ENCODE results near the gene SLC26A11. TPM values are rescaled to one million over a fixed set of nuclear protein-coding genes. Genes with fewer than 3 reads are reported as not detected.

Gene SLC26A11
- total and polyA plus RNA-seq, 2 donors (not counting 1 experiment from before 2014, with no cell fraction given) = 10.1 to 31.4 TPM

DNA sequence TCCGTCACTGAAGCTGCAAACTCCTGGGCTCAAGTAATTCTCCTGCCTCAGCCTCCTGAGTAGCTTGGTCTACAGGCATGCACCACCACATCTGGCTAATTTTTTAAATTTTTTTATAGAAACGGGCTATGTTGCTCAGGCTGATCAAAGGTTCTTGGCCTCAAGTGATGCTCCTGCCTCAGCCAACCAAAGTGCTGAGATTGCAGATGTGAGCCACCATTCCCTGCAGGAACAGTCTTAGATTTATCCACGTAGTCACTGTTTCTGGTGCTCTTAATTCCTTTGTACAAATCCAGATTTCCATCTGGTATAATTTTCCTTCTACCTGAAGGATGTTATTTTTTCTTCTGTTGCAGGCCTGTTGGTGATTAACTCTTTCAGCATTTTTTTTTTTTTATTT lies 13.0 kb downstream of the SLC26A11 start:
- WGBS (ENCODE audit: insufficient coverage) = 90% methylated on average over 2 of the region's 3 CpGs
- H3K4me3 ChIP-seq (ENCODE audit: control extremely low read depth in 1 of 5, extremely low read depth in 1 of 5, insufficient read depth in 1 of 5, low read depth in 2 of 5, low read length in 4 of 5) = no peak overlapping the region
- ATAC-seq (ENCODE audit: low read depth) = no peak

DNA sequence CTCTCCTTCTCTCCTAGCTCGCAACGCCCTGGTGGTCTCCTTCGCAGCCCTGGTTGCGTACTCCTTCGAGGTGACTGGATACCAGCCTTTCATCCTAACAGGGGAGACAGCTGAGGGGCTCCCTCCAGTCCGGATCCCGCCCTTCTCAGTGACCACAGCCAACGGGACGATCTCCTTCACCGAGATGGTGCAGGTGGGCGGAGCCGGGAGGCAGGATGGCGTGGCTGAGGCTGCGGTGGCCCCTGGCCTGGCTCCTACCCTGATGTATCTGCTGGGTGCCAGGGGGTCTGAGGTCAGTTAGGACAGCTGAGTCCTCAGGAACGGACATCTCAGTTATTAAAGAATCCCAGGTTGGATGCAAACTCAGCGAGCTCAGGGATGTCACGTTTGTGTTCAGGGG lies 16.7 kb downstream of the SLC26A11 start:
- Histone ChIP-seq H2AFZ (ENCODE audit: insufficient read depth, low read depth, low read length, poor library complexity, severe bottlenecking) (no peak overlapping the region), H3K9me3 (ENCODE audit: control extremely low read depth in 1 of 3, control insufficient read depth in 2 of 3, insufficient read depth in 1 of 3, low read length in 2 of 3) (peaks cover 0 to 31% (median 20%) of the 10 kb centered on the region in 3 donors), H3K79me2 (ENCODE audit: control insufficient read depth, insufficient read depth, low read length) (no peaks in the 10 kb centered on the region), H3K4me3 (ENCODE audit: control extremely low read depth in 1 of 5, extremely low read depth in 1 of 5, insufficient read depth in 1 of 5, low read depth in 2 of 5, low read length in 4 of 5) (no peak overlapping the region), H3K9ac (ENCODE audit: low read length) (no peak overlapping the region), H3K27ac (ENCODE audit: low read length in 2 of 2) (no peak overlapping the region), H4K20me1 (ENCODE audit: control insufficient read depth, insufficient read depth, low read length, poor library complexity, severe bottlenecking) (no peaks in the 10 kb centered on the region), H3K4me1 (ENCODE audit: control insufficient read depth in 2 of 2, insufficient read depth in 2 of 2, low read length in 2 of 2) (no peaks in the 10 kb centered on the region), H3K36me3 (replicated peaks in 1 of 2; ENCODE audit: control extremely low read depth in 1 of 2, control insufficient read depth in 1 of 2, extremely low read depth in 1 of 2, insufficient read depth in 2 of 2, low read length in 1 of 2) (no peaks in the 10 kb centered on the region), H3K4me2 (replicated peaks; ENCODE audit: low read depth, low read length, poor library complexity, severe bottlenecking) (no peak overlapping the region), H3K27me3 (replicated peaks in 1 of 4; ENCODE audit: control extremely low read depth in 1 of 4, control insufficient read depth in 3 of 4, insufficient read depth in 4 of 4, low read length in 3 of 4) (no peaks in the 10 kb centered on the region)
- Mint-ChIP-seq H3K27ac (no peak overlapping the region), H3K4me3 (no peak overlapping the region), H3K4me1 (no peaks in the 10 kb centered on the region), H3K9me3 (ENCODE audit: insufficient read depth) (peaks cover 9% of the 10 kb centered on the region), H3K27me3 (no peaks in the 10 kb centered on the region)
- ATAC-seq (ENCODE audit: low read depth) (no peak), DNase-seq (no peak)
- ChIA-PET CTCF (no interaction called here), POLR2A (no interaction called here)
- TF ChIP-seq, protein P1, sequence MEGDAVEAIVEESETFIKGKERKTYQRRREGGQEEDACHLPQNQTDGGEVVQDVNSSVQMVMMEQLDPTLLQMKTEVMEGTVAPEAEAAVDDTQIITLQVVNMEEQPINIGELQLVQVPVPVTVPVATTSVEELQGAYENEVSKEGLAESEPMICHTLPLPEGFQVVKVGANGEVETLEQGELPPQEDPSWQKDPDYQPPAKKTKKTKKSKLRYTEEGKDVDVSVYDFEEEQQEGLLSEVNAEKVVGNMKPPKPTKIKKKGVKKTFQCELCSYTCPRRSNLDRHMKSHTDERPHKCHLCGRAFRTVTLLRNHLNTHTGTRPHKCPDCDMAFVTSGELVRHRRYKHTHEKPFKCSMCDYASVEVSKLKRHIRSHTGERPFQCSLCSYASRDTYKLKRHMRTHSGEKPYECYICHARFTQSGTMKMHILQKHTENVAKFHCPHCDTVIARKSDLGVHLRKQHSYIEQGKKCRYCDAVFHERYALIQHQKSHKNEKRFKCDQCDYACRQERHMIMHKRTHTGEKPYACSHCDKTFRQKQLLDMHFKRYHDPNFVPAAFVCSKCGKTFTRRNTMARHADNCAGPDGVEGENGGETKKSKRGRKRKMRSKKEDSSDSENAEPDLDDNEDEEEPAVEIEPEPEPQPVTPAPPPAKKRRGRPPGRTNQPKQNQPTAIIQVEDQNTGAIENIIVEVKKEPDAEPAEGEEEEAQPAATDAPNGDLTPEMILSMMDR (IDR thresholded peaks at IDR 0.05) = no peak
- TF ChIP-seq EZH2 (IDR thresholded peaks at IDR 0.05; ENCODE audit: borderline replicate concordance, insufficient read depth, low read depth, low read length, poor library complexity, severe bottlenecking) = no peak
- WGBS (ENCODE audit: insufficient coverage) = 91% methylated on average over 17 of the region's 17 CpGs
- intact Hi-C loops (cut with micrococcal nuclease) = no loop called here

More for the DNA sequence above, 13.0 kb downstream of the SLC26A11 start:
- no peak for DNase-seq
- Histone ChIP-seq H2AFZ (ENCODE audit: insufficient read depth, low read depth, low read length, poor library complexity, severe bottlenecking) (no peak overlapping the region), H3K27me3 (replicated peaks in 1 of 4; ENCODE audit: control extremely low read depth in 1 of 4, control insufficient read depth in 3 of 4, insufficient read depth in 4 of 4, low read length in 3 of 4) (no peaks in the 10 kb centered on the region), H3K36me3 (replicated peaks in 1 of 2; ENCODE audit: control extremely low read depth in 1 of 2, control insufficient read depth in 1 of 2, extremely low read depth in 1 of 2, insufficient read depth in 2 of 2, low read length in 1 of 2) (no peaks in the 10 kb centered on the region), H4K20me1 (ENCODE audit: control insufficient read depth, insufficient read depth, low read length, poor library complexity, severe bottlenecking) (no peaks in the 10 kb centered on the region), H3K27ac (ENCODE audit: low read length in 2 of 2) (no peak overlapping the region), H3K4me2 (replicated peaks; ENCODE audit: low read depth, low read length, poor library complexity, severe bottlenecking) (no peak overlapping the region), H3K4me1 (ENCODE audit: control insufficient read depth in 2 of 2, insufficient read depth in 2 of 2, low read length in 2 of 2) (no peaks in the 10 kb centered on the region), H3K79me2 (ENCODE audit: control insufficient read depth, insufficient read depth, low read length) (no peaks in the 10 kb centered on the region), H3K9ac (ENCODE audit: low read length) (no peak overlapping the region), H3K9me3 (ENCODE audit: control extremely low read depth in 1 of 3, control insufficient read depth in 2 of 3, insufficient read depth in 1 of 3, low read length in 2 of 3) (peaks cover 0 to 34% (median 23%) of the 10 kb centered on the region in 3 donors)
- ChIA-PET POLR2A (no interaction called here), CTCF (no interaction called here)
- intact Hi-C loops (cut with micrococcal nuclease) = no loop called here
- no peaks in the 10 kb centered on the region for H3K27me3 Mint-ChIP-seq
- peaks cover 9% of the 10 kb centered on the region for H3K9me3 Mint-ChIP-seq (ENCODE audit: insufficient read depth)
- no peak for TF ChIP-seq EZH2 (IDR thresholded peaks at IDR 0.05; ENCODE audit: borderline replicate concordance, insufficient read depth, low read depth, low read length, poor library complexity, severe bottlenecking)
- TF ChIP-seq, protein P1 (IDR thresholded peaks at IDR 0.05) = no peak
- no peak overlapping the region for H3K27ac Mint-ChIP-seq
- H3K4me3 Mint-ChIP-seq = no peak overlapping the region
- H3K4me1 Mint-ChIP-seq = no peaks in the 10 kb centered on the region
